Mesenteric fat pad (tissue), 1 donor: ENCODE results near the gene CDK9. TPM values are rescaled to one million over a fixed set of nuclear protein-coding genes. Genes with fewer than 3 reads are reported as not detected.
"Not testable (repeated sequence)": the region's sequence is repeated elsewhere in the genome, so short reads cannot be mapped to it uniquely, and the experiment has no call there.

ENCODE experiments used
- DNase-seq: peaks from one replicate; pipeline ENCODE4 v3.0.0-alpha.2; 2020; ENCODE audit warnings: low spot score
- microRNA-seq: library from miRNA; unstranded; fragments of <30 nt; microRNA quantifications from one replicate; pipeline ENCODE4 v1.2.0, GENCODE V29; 2020; ENCODE audit warnings: borderline number of aligned reads
- total RNA-seq: library from RNA; stranded (reverse); fragmentation: NEBNext Ultra II Directional; extraction: Animal tissue kit (Norgen Biotek cat#: 25700); gene quantifications from one replicate; pipeline ENCODE4 v1.2.1, GENCODE V29; 2021
- donor health status: DM: yes; HTN: yes; CAD: no.

Gene CDK9
- total RNA-seq, 1 donor from 2014 or later: 105 TPM

DNA sequence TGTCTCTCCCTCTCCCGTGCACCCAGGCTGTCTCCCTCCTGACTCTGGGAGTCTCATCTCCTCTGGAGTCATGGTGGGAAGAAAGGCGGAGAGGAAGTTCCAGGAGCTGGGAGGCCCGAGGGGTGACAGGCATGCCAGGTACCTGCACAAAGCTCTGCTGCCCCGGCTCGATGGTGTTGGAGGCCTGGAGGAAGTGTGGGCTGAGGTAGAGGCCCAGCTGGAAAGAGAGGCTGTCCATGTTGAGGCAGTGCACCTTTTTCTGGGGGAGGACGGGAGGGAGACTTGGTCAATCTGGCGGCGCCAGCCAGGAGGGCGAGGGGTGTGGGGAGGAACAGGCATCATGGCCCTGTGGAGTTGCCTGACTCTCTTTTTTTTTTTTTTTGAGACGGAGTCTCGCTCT, 32.7 kb downstream of the CDK9 start:
- DNase-seq: no peak

DNA sequence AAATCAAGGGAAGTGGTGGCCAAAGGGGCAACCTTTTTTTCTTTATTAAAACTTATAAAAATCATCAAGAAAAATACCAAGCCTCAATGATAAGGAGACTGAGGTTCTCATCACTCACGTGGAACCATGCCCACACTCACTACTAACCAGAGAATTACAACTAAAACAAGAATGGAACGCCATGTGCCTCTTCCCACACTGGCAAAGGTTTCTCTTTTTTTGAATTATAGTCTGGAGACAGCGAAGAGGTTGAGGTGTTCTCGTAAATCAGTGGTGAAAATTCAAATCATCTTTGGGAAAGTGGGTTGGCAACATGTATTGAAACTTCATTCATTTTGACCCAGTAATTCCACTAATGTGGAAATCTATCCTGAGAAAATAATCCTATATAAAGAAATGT, 36.3 kb downstream of the CDK9 start:
- DNase-seq: no peak

DNA sequence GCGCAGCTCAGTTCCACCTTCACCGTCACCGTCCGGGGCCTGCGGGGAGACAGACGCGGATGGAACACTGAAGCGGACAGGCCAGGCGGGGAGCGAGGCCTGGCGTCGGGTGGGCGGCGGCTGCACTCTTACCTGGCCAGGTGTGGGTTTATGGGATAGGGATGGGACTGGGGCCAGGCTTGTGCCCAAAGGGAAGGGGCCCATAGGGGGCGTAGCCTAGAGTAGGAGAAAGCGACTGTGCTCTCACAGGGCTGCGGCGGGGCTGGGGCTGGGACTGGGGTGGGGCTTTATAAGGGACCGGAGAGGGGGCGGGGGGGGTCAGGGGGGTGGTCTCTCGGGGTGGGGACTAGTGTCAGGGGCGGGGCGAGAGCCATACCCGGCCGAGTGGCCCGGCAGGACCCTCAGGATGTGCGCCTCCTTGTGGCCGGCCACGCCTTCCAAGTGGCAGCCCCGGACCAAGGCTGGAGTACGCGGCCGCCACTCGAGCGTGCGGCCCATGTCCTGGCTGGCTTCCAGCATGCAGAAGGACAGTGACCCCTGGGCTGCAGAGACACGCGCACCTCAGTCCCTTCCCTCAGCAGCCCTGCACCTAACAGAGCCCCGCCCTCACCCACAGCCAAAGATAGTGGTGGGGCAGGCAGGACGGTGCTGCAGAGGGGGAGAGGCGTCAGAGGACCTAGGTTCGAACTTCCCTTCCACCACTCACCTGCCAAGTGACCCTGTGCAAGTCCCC, 39.7 kb downstream of the CDK9 start:
- DNase-seq: no peak

DNA sequence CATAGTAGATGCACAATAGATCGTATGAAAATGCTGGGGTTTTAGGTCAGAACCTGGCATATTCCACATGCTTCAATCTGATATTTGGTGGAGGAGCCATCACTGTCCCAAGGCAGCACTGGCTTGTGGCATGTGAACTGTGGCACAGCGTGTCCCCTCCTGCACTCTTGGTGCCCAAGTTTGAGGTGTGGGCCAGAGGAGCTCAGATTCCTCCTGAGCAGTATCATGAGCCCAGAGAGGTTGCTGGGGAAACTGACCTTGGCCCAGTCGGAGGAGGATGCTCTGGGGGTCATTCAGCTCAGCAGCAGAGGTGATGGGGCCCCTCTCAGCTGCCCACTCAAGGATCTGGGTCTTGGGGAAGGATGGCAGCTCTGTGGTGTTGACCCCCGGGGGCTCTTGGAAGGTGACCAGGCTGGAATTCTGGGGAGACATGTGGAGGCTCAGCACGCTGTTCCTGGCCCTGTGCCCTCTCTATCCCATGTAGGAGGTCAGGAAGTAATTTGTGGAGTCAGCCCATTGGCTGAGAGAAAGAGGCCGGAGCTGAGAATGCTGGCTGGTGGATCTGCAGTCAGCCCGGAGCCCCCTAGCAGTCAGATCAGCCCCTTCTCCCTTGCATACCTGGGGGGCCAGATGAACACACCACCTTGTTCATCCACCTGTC, 40.5 kb downstream of the CDK9 start:
- no peak for DNase-seq

DNA sequence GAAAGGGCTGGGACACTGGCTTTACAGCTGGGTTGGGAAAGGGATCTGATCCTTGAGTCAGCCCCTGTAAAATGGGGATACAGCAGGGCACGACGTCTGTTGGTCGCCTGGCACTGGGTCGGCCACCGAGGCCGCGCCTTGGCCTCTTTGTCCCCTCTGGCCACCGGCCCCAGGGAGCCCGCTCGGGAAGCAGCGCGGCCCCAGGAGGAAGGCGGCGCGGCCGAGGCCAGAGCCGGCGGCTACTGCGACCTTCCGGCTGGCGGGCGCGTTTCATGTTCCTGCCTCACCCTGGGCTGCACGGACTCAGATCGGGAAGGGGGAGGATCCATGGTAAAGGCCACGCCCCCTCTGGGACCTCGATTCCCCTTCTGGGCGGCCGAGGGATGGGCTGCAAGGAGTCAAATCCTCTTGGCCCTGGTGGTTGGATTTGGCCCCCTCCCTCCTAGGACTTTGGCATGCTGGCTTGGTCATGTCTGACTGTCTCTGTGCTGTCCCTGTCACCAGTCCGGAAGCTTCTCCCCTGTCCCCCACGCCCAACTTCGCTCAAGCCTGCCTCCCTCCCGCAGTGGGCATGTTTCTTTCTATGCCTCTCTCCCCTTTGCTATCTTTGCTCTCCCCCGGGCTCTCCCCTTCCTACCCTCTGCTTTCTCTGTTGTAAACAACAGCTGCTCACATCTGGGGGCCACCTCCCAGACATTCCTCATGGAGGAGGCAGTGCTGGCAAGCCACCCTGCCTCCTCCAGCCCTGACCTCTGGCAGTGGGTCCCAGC, 42.6 kb downstream of the CDK9 start:
- peak; percentile 95 for DNase-seq

DNA sequence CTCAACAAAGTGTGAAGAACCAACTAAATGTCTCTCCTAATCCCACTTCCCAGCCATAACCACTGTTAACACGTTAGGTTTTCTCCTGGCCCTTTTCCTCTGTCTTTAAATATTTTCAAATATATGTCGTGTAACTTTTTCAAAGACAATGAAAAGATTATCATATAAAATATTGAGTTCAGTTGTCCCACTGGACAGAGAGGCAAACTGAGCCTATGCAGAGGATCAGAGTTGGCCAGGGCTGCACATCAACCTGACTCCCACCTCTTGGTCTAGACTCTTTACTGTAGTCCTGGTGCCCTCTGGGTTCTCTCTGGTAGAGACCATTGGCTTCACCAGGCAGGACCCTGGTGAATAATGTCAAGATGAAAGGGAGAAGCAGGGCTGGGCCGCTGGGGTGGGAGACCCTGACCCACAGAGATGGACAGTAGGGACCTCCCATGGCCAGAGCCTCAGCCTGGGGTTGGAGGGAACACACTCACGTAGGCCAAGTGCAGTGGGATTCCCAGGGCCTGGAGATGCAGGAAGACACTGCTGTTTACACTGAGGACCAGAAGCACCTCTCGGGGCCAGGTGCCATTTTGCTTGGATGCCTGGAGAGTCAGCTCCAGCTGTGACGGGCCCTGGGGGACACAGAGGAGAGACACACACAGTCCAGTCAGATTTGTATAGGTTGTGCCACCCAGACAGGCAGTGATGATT, 43.5 kb downstream of the CDK9 start:
- DNase-seq: no peak

DNA sequence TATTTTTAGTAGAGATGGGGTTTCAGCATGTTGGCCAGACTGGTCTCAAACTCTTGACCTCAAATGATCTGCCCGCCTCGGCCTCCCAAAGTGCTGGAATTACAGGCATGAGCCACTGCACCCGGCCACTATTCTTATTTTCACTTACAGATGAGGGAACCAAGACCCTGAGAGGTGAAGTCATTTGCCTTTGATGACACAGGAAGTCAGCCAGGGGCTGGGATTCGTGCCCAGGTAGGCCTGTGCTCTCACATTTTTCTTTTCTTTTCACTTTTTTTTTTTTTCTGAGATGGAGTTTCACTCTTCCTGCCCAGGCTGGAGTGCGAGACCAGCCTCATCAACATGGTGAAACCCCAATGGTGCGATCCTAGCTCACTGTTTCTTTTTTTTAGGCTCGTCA, 46.4 kb downstream of the CDK9 start:
- DNase-seq: no peak

DNA sequence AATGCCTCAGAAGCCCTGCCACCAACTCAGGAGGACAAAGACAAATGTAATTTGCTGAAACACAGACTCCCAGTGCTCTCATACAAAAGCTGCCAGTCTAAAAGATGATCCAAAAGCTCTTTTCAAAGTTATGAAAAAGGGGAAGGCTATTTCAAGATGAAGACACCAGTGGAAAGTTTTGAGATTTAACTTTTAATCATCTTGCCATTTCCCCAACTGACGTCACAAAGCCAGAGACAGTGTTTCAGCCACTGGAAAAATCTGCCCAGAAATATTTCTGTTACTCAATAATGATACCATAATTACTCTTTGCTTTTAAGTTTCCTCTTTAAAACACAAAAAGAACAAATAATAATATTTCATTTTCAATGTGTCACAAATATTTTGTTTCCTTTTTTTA, 47.7 kb downstream of the CDK9 start:
- DNase-seq: no peak

DNA sequence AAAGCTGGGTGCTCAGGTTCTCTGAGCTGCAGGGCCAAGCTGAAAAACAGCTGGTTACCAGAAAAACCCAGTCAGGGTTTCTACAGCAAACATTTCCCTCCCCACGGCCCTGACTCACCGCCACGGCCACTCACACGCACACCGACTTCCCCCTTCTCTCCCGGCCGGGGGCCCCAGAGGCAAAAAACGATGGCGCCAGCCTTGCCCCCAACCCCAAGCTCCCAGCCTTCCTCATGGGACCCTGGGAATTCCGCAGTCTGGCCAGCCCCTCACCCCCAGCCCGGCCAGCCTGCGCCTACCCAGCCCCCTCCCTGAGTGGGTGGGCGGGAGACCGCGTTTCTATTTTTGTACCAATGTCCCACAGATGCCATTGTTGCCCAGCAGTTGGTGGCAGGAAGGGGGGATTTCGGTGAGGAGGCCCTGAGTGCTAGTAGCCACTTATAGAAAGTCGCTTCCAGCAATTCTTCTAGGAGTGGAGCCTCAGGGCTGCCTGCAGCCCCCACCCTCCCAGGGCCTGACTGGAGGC, 50.2 kb downstream of the CDK9 start:
- DNase-seq: no peak

DNA sequence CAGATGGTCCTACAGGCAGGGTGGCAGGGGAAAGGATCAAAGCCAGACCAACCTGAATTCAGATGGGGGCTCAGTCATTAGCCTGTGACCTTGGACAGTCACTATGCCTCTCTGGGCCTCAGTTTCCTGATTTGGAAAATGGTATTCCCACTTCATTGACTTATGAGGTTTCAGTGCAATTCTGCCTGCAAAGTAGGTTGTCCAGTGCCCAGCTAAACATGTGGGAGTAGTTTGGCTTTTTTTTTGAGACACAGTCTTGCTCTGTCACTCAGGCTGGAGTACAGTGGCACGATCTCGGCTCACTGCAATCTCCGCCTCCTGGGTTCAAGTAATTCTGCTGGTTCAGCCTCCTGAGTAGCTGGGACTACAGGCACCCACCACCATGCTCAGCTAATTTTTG, 50.7 kb downstream of the CDK9 start:
- not testable (repeated sequence) for DNase-seq

DNA sequence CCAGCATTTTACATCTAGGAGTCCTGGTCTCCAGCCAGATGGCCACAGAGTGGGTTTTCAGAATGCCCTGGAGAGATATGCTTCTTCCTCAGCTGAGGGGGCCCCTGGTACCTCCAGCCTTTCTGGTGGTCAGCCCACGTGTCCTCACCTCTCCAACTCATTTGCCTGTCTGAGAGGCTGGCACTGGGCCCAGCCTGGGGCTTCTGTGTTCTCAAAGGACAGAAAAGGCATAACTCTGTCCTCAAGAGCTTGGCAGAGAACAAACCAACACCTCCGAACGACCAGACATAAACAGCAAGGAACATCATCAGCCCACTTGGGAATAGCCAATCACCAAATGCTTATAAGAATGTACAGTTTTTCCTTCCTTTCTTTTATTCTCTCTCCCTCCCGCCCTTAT, 51.5 kb downstream of the CDK9 start:
- DNase-seq: no peak

DNA sequence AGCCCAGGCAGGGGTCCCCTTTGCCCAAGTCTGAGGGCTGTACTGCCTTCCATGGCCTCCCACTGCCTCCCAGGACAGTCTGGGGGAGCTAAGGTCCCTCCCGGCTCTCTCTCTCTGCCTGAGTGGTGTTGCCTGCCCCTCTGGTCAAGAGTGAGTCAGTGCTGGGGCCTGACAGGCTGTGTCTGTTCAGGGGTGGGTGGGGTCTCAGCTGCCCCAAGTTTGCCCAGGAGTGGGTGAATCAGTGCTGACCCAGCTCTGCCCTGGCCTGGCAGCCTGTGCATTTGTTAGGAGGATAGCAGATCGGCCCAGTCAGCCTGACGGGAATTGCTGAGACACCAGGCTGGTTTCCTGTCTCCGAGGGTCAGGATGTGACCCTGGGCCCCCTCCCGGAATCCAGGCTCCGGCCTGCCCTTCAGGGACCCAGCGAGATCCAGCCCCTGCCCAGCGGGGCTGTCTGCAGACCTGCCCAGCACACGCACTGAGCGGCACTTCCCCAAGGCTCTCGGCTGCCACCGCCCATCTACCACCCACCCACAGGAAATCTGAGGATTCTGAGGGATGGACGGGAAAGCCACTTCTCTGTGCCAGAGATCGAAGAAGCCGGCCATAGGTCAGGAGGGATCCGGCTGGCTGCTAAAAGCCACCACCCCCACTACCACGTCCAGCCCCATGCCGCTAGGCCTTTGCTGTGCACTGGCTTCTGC, 52.7 kb downstream of the CDK9 start:
- peak; percentile 95 for DNase-seq

Small RNA genes lying within 50 kb of the gene (microRNA-seq; reads per million reads assigned to microRNA genes)
- gene MIR2861 (2.2 reads per million), gene MIR3960 (not detected)

Other genes with a start within 250 kb of the CDK9 start
- 77.0 TPM for gene STXBP1, start 173.8 kb upstream of the CDK9 start, total RNA-seq
- gene CFAP157, start 79.0 kb upstream of the CDK9 start, total RNA-seq: 0.19 TPM
- 21.3 TPM for gene PTRH1, start 70.4 kb upstream of the CDK9 start, total RNA-seq
- not detected for gene TTC16, start 70.0 kb upstream of the CDK9 start, total RNA-seq
- 8.6 TPM for gene TOR2A, start 50.7 kb upstream of the CDK9 start, total RNA-seq
- 28.1 TPM for gene SH2D3C, start 7.4 kb upstream of the CDK9 start, total RNA-seq
- gene FPGS, start 16.8 kb downstream of the CDK9 start, total RNA-seq: 108 TPM
- gene ENG, start 68.6 kb downstream of the CDK9 start, total RNA-seq: 243 TPM
- 68.3 TPM for gene AK1, start 91.6 kb downstream of the CDK9 start, total RNA-seq
- 109 TPM for gene ST6GALNAC6, start 113.6 kb downstream of the CDK9 start, total RNA-seq
- 40.0 TPM for gene ST6GALNAC4, start 131.0 kb downstream of the CDK9 start, total RNA-seq
- 2.2 TPM for gene PIP5KL1, start 144.7 kb downstream of the CDK9 start, total RNA-seq
- 20.9 TPM for gene DPM2, start 151.8 kb downstream of the CDK9 start, total RNA-seq
- gene EEIG1, start 195.0 kb downstream of the CDK9 start, total RNA-seq: 12.8 TPM